K562 (cell line): ENCODE results near the gene PLAC9. TPM values are rescaled to one million over a fixed set of nuclear protein-coding genes. Genes with fewer than 3 reads are reported as not detected.

Experiments
- ATAC-seq: fragments of 200-7000 bp; cut with Tn5 transposase; 3 replicates; pipeline ENCODE4 v1.9.1; 2020; ENCODE audit warnings: moderate library complexity
- BruUV-seq: library from RNA; stranded (reverse); fragments of 400-500 nt; replicated peaks from 2 replicates; lab custom pipeline; 2021; lab: Mats Ljungman, UMichigan
- CTCF ChIA-PET: fragments of 300-600 bp; formaldehyde crosslinking; extraction: SDS; loops from one replicate; lab custom pipeline; 2021; ENCODE audit warnings: low intra/inter-chr PET ratio; lab: Yijun Ruan, JAX
- POLR2A ChIA-PET: fragments of 300-600, 350-650 bp; sonication (Branson Sonifier 250); formaldehyde crosslinking; extraction: SDS; loops from one replicate; lab custom pipeline; 2021; ENCODE audit warnings: antibody characterized with exemption, inconsistent platforms; lab: Yijun Ruan, JAX
- DNase-seq, 4 experiments: peaks; one replicate each; pipeline versions ENCODE4 v3.0.0 to v3.0.0-alpha.2; 2011 to 2018; ENCODE audit warnings: low spot score in 3 of 4, mixed read lengths in 3 of 4; ENCODE audit errors: extremely low read depth in 1 of 4
- FAIRE-seq: peaks from 2 replicates; lab custom pipeline; 2011; peaks lifted over from hg19 to GRCh38; lab: Jason Lieb, UNC
- H2AFZ ChIP-seq: 2 replicates; pipeline ENCODE4 v1.6.0; 2011; ENCODE audit warnings: low read depth, low read length, control low read depth, inconsistent platforms
- H3K27ac ChIP-seq: fragments of 200-600 bp; 3 replicates; pipeline ENCODE4 v1.8.0; 2011; ENCODE audit warnings: low read depth, mild to moderate bottlenecking, control low read depth, inconsistent platforms, low read length, moderate library complexity, mixed read lengths; ENCODE audit errors: extremely low read depth
- H3K27me3 ChIP-seq, 2 experiments: fragments of 300-600 bp in 1 of 2; 2 replicates in 1 of 2; 3 replicates in 1 of 2; pipeline versions ENCODE4 v1.6.0 to v1.8.0; 2011; ENCODE audit warnings: inconsistent platforms in 2 of 2, low read length in 2 of 2, mild to moderate bottlenecking in 1 of 2, mixed read lengths in 1 of 2, moderate library complexity in 1 of 2; ENCODE audit not compliant: control insufficient read depth in 2 of 2, insufficient read depth in 2 of 2
- H3K36me3 ChIP-seq: fragments of 300-600 bp; 3 replicates; pipeline ENCODE4 v1.8.0; 2011; ENCODE audit warnings: mild to moderate bottlenecking, low read length, inconsistent platforms; ENCODE audit not compliant: control insufficient read depth, insufficient read depth
- H3K4me1 ChIP-seq, 2 experiments: fragments of 200-600 bp in 1 of 2; replicated peaks in 1 of 2; 2 replicates in 1 of 2; 3 replicates in 1 of 2; pipeline versions ENCODE4 v1.5.1 to v1.8.0; 2011; ENCODE audit warnings: inconsistent platforms in 2 of 2, low read length in 2 of 2, mild to moderate bottlenecking in 1 of 2, mixed read lengths in 1 of 2, moderate library complexity in 1 of 2; ENCODE audit not compliant: control insufficient read depth in 2 of 2, insufficient read depth in 2 of 2
- H3K4me2 ChIP-seq: 2 replicates; pipeline ENCODE4 v1.6.1; 2011; ENCODE audit warnings: low read length, control low read depth, inconsistent platforms, mixed read lengths; ENCODE audit not compliant: insufficient read depth
- H3K4me3 ChIP-seq: fragments of 200-600 bp; sonication (generic), shearing (Covaris generic); 2 replicates; pipeline ENCODE4 v1.5.1; 2016; ENCODE audit warnings: control low read depth, inconsistent platforms
- H3K79me2 ChIP-seq: fragments of 200-600 bp; 3 replicates; pipeline ENCODE4 v1.8.0; 2011; ENCODE audit warnings: low read length, inconsistent platforms; ENCODE audit not compliant: control insufficient read depth, insufficient read depth
- H3K9ac ChIP-seq, 2 experiments: 2 replicates each; pipeline versions ENCODE4 v1.6.0 to v1.6.1; 2011; ENCODE audit warnings: low read depth in 2 of 2, low read length in 2 of 2, control low read depth in 1 of 2, inconsistent platforms in 1 of 2, mild to moderate bottlenecking in 1 of 2, mixed read lengths in 1 of 2; ENCODE audit not compliant: insufficient read depth in 1 of 2
- H3K9me1 ChIP-seq: one replicate; pipeline ENCODE4 v1.6.0; 2011; ENCODE audit warnings: inconsistent platforms, mild to moderate bottlenecking, low read length, moderate library complexity; ENCODE audit not compliant: control insufficient read depth, insufficient read depth
- H3K9me3 ChIP-seq: replicated peaks from 2 replicates; pipeline ENCODE4 v1.5.1; 2011; ENCODE audit warnings: low read depth, low read length, inconsistent platforms; ENCODE audit not compliant: control insufficient read depth, insufficient read depth
- H4K20me1 ChIP-seq: replicated peaks from 2 replicates; pipeline ENCODE4 v1.6.1; 2011; ENCODE audit warnings: low read length, inconsistent platforms, mixed read lengths; ENCODE audit not compliant: control insufficient read depth, insufficient read depth
- CREBBP ChIP-seq: IDR thresholded peaks from one replicate; pipeline ENCODE4 v1.6.1; 2012; ENCODE audit warnings: low read depth, mild to moderate bottlenecking, control low read depth, inconsistent platforms, low read length
- CSDE1 ChIP-seq, 2 experiments: fragments of 450-650 bp; IDR thresholded peaks; 2 replicates each; pipeline ENCODE4 v1.6.1; 2016; ENCODE audit warnings: mild to moderate bottlenecking in 1 of 2
- DIDO1 ChIP-seq: fragments of 450-650 bp; IDR thresholded peaks from 2 replicates; pipeline ENCODE4 v1.6.1; 2016; ENCODE audit warnings: low read depth, missing biosample characterization, missing genetic modification characterization
- NONO ChIP-seq, 2 experiments: fragments of 200-400 bp in 1 of 2; fragments of 450-650 bp in 1 of 2; formaldehyde crosslinking in 1 of 2; IDR thresholded peaks; 2 replicates each; pipeline ENCODE4 v1.6.1; 2017; ENCODE audit warnings: low read depth in 2 of 2, mild to moderate bottlenecking in 2 of 2, moderate library complexity in 2 of 2, low read length in 1 of 2
- PHF8 ChIP-seq: fragments of 200-600 bp; sonication (generic); IDR thresholded peaks from 2 replicates; pipeline ENCODE4 v1.6.1; 2012; ENCODE audit warnings: mixed run types, mild to moderate bottlenecking, inconsistent platforms, low read length, moderate library complexity, borderline replicate concordance
- SPI1 ChIP-seq: IDR thresholded peaks from 2 replicates; pipeline ENCODE4 v1.6.1; 2011; ENCODE audit warnings: low read depth, low read length, control low read depth, borderline replicate concordance
- TCF7 ChIP-seq: sonication (generic); IDR thresholded peaks from 2 replicates; pipeline ENCODE4 v1.6.1; 2016; ENCODE audit warnings: antibody characterized with exemption, borderline replicate concordance
- ZNF766 ChIP-seq: fragments of 200-800 bp; sonication (Bioruptor generic); conservative IDR thresholded peaks from 2 replicates; pipeline ENCODE4 v1.6.1; 2016; ENCODE audit warnings: missing genetic modification characterization, missing compliant biosample characterization
- WGBS: fragments of 100-300 bp; shearing (Covaris generic); methylation state at CpG from one replicate; pipeline ENCODE4 v1.1.6; 2016; ENCODE audit warnings: low coverage, mixed read lengths; ENCODE audit not compliant: insufficient coverage; ENCODE audit errors: missing lambda C conversion rate; 5-methylcytosine and 5-hydroxymethylcytosine counted together
- in situ Hi-C: fragments of 300-500 bp; cut with MboI; formaldehyde crosslinking; loops from 4 replicates; pipeline ENCODE4 v1.15.0; 2018; ENCODE audit warnings: inconsistent platforms, mixed read lengths
- intact Hi-C: fragments of 100-400 bp; cut with micrococcal nuclease; formaldehyde crosslinking; loops from 2 replicates; pipeline ENCODE4 v1.14.2; 2022
- polyA plus RNA-seq, 8 experiments: library from polyadenylated mRNA; depleted of rRNA in 4 of 8; stranded (reverse) in 5 of 8; unstranded in 3 of 8; fragments of >200 nt; fragmentation: Nextera tagmentation in 2 of 8; fragmentation: Illumina TruSeq in 1 of 8; extraction: Ambion mirVana in 2 of 8; extraction: Trizol in 1 of 8; gene quantifications; 2 replicates each; pipeline versions ENCODE4 v1.2.1 to v1.2.3, GENCODE V29; 2011 to 2014; ENCODE audit warnings: inconsistent platforms in 1 of 8, missing spikeins in 1 of 8
- total RNA-seq, 7 experiments: library from RNA; depleted of rRNA in 6 of 7; stranded (reverse); fragments of >200 nt in 6 of 7; fragmentation: Illumina TruSeq in 2 of 7; extraction: Trizol in 2 of 7; gene quantifications; 2 replicates each; pipeline versions ENCODE4 v1.2.1 to v1.2.3, GENCODE V29; 2011 to 2021; ENCODE audit warnings: low replicate concordance in 1 of 7
- TF ChIP-seq, protein P1 (sequence below): fragments of 450-650 bp; IDR thresholded peaks from 2 replicates; pipeline ENCODE4 v1.6.1; 2016; ENCODE audit warnings: antibody characterized with exemption

PLAC9 gene
- total and polyA plus RNA-seq, 9 of the 15 experiments (the other 6 are each of a cell fraction or from before 2014, with no cell fraction given): not detected

- no peaks in the 10 kb centered on the region for H4K20me1 ChIP-seq
- ChIA-PET CTCF (no interaction called here), POLR2A (interaction anchor here (0.6 kb wide), 1 partner anchor 945 kb away, joined by 3 read pairs; no protein-coding TSS in a partner anchor)
- no peak overlapping the region for H2AFZ ChIP-seq
- no TSS peak for BruUV-seq
- ATAC-seq (no peak), FAIRE-seq (no peak), DNase-seq (no peak)
- H3K27ac ChIP-seq: no peak overlapping the region
- no peaks in the 10 kb centered on the region for H3K4me1 ChIP-seq
- WGBS: 50% methylated on average over 1 of the region's 1 CpG
- peaks cover 0 to 5% of the 10 kb centered on the region in 2 experiments; a peak in 2 of 5 replicates for H3K27me3 ChIP-seq
- H3K9me3 ChIP-seq: peaks cover 2% of the 10 kb centered on the region
- intact Hi-C loops (no loop called here), in situ Hi-C loops (no loop called here)
- TF ChIP-seq PHF8: no peak
- TF ChIP-seq SPI1: no peak
- TF ChIP-seq, protein P1, sequence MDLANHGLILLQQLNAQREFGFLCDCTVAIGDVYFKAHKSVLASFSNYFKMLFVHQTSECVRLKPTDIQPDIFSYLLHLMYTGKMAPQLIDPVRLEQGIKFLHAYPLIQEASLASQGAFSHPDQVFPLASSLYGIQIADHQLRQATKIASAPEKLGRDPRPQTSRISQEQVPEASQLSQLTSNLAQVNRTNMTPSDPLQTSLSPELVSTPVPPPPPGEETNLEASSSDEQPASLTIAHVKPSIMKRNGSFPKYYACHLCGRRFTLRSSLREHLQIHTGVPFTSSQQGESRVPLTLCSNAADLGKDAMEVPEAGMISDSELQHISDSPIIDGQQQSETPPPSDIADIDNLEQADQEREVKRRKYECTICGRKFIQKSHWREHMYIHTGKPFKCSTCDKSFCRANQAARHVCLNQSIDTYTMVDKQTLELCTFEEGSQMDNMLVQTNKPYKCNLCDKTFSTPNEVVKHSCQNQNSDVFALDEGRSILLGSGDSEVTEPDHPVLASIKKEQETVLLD: no peak
- no peak for TF ChIP-seq ZNF766 (CRISPR knock-in tag)
- no peak for TF ChIP-seq DIDO1
- TF ChIP-seq CSDE1 (IDR thresholded peaks at IDR 0.05): no peak
- no peak for TF ChIP-seq CREBBP
- no peak for TF ChIP-seq NONO (IDR thresholded peaks at IDR 0.05; ENCODE audit: low read depth in 2 of 2, low read length in 1 of 2)
- TF ChIP-seq TCF7: no peak
- H3K9me1 ChIP-seq: no peaks in the 10 kb centered on the region
- H3K9ac ChIP-seq: no peak overlapping the region
- no peaks in the 10 kb centered on the region for H3K79me2 ChIP-seq
- no peak overlapping the region for H3K4me2 ChIP-seq
- no peaks in the 10 kb centered on the region for H3K36me3 ChIP-seq
- H3K4me3 ChIP-seq: no peak overlapping the region
These were observed 21.5 kb upstream of the PLAC9 start for GRCh38 chr10:80110986-80111385.
